Activated T-cell treated with anti-CD3 and anti-CD28 coated beads, Interleukin-2, amount 50 U/mL, for 4 hours (primary cell): ENCODE measurements around the gene ATF6B. TPM values are rescaled to one million over a fixed set of nuclear protein-coding genes. Genes with fewer than 3 reads are reported as not detected.

Experiments used
- ATAC-seq, 2 donors: fragments of 200-7000 bp; cut with Tn5 transposase; one replicate each; pipeline ENCODE4 v1.10.0; 2021
- DNase-seq: peaks from one replicate; pipeline ENCODE4 v3.0.0-alpha.2; 2020
- H3K27me3 Mint-ChIP-seq: one replicate; pipeline ENCODE4 v1.8.0; 2021; ENCODE audit warnings: low read depth, mixed read lengths
- H3K36me3 Mint-ChIP-seq: one replicate; pipeline ENCODE4 v1.8.0; 2022; ENCODE audit warnings: mixed read lengths; ENCODE audit not compliant: insufficient read depth
- H3K4me1 Mint-ChIP-seq: one replicate; pipeline ENCODE4 v1.8.0; 2021; ENCODE audit warnings: low read depth, mixed read lengths
- H3K4me3 Mint-ChIP-seq: one replicate; pipeline ENCODE4 v1.8.0; 2021; ENCODE audit warnings: mild to moderate bottlenecking, moderate library complexity, mixed read lengths
- H3K9me3 Mint-ChIP-seq: one replicate; pipeline ENCODE4 v1.8.0; 2021; ENCODE audit warnings: mixed read lengths
- total RNA-seq, 3 donors: library from RNA; stranded (reverse); gene quantifications; one replicate each; pipeline ENCODE4 v1.2.1, GENCODE V29; 2021

ATF6B gene
- 10 to 100 TPM; 65.2 to 75.2 (median 67.2) TPM for total RNA-seq

GRCh38 chr6:32127717-32128592 lies at the start of gene ATF6B:
ATF6B (minus strand) TSS chr6:32128246; CDS start chr6:32128207, 39 bp downstream.
- ATAC-seq = peak; percentile 93

DNA sequence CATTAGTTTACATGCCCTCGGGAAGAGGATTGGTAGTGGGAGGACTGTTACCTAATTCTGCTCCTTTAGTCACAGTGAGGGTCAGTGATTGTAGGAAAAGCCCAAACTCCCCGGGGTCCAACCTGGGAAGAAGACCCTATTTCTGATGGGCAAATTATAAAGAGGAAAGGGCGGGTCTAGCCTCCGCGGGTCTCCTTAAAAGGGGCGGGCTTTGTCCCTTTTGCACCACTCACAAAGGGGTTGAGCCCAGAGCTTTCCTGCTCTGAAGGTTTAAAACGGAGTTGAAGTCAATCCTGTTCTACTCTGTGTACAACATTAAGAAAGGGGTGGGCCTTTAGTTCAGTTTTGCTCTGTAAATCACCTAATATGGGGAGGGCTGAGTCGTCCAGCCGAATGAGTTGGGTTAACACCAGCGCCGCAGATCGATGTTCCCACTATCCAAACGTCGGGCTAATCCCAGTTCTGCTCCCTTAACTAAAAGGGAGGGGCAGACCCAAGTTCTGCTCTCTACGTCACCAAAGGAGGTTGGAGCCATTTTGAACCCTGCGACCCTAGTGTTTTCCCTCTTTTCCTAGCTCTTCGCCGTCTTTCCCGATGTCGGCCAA lies 49.2 kb upstream of the ATF6B start:
- Mint-ChIP-seq H3K9me3 (no peaks in the 10 kb centered on the region), H3K4me3 (peak overlapping the region; percentile 92), H3K4me1 (peaks cover 73% of the 10 kb centered on the region), H3K27me3 (no peaks in the 10 kb centered on the region), H3K36me3 (peaks cover 13% of the 10 kb centered on the region)
- peak in 1 of 2 donors; percentile 0 for ATAC-seq
- DNase-seq = no peak

More at GRCh38 chr6:32127717-32128592, at the start of gene ATF6B:
- peak within 1 kb of the TSS; percentile 99 for H3K4me3 Mint-ChIP-seq
- H3K4me1 Mint-ChIP-seq = peaks cover 50% of the 10 kb centered on the region
- H3K36me3 Mint-ChIP-seq = peaks cover 26% of the 10 kb centered on the region
- no peaks in the 10 kb centered on the region for H3K27me3 Mint-ChIP-seq
- H3K9me3 Mint-ChIP-seq = no peaks in the 10 kb centered on the region
- DNase-seq = peak; percentile 96

- ATAC-seq = no peak
- no peaks in the 10 kb centered on the region for H3K9me3 Mint-ChIP-seq
- peaks cover 73% of the 10 kb centered on the region for H3K4me1 Mint-ChIP-seq
- DNase-seq = no peak
- H3K36me3 Mint-ChIP-seq = peaks cover 13% of the 10 kb centered on the region
- peak overlapping the region; percentile 92 for H3K4me3 Mint-ChIP-seq
- no peaks in the 10 kb centered on the region for H3K27me3 Mint-ChIP-seq
Observed at GRCh38 chr6:32176476-32177182, 48.6 kb upstream of the ATF6B start.

DNA sequence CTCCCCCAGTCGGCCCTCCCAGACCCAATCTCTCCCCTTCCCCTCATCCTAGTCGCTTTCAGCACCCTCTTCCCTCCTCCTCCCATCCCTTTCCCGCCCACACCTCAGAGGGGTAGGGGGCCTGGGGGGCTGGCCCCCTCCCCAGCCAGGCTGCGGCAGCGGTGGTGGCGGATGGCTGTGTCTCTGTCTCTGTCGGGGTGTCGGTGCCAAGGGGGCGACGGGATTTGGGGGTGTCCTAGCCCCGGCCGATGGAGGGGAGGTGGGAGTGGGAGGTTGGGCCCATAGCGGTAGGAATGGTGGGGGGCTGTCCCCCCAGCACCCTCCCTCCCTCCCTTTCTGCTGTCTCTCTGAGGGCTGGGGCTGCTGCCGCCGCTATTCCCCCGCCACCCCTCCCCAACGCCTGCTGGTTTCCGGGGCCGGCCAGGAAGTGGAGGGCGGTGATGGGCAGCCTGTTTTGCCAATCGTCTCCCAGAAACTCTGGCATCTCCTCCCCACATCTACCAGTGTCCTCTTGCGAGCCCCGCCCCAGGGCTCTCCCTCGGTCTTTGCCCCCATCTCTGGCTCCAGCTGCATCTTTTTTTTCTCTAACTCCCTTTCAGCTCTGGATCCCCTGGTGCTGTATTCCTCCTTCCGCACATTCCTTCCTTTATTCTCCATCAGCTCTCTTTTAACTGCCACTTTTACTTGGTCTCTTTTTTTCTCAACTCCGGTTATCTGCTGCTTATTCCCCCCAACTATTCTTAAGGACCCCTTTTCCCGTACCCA lies 47.8 kb upstream of the ATF6B start, which contains the start of gene AGPAT1:
Gene AGPAT1, minus strand, starts transcription at position 374 of the 765 bp plus-strand sequence. CDS start 4,588 bp downstream, outside the sequence.
- H3K4me1 Mint-ChIP-seq = peaks cover 67% of the 10 kb centered on the region
- H3K36me3 Mint-ChIP-seq = peaks cover 13% of the 10 kb centered on the region
- H3K4me3 Mint-ChIP-seq = peak within 1 kb of the TSS; percentile 92
- peak; percentile 53 to 59 for ATAC-seq
- no peaks in the 10 kb centered on the region for H3K9me3 Mint-ChIP-seq
- peak; percentile 94 for DNase-seq
- no peaks in the 10 kb centered on the region for H3K27me3 Mint-ChIP-seq

GRCh38 chr6:32175322-32175710 lies 47.3 kb upstream of the ATF6B start:
- DNase-seq (no peak), ATAC-seq (no peak)
- Mint-ChIP-seq H3K36me3 (peaks cover 7% of the 10 kb centered on the region), H3K9me3 (no peaks in the 10 kb centered on the region), H3K4me1 (peaks cover 62% of the 10 kb centered on the region), H3K4me3 (peak overlapping the region; percentile 92), H3K27me3 (no peaks in the 10 kb centered on the region)

- ATAC-seq (no peak), DNase-seq (no peak)
- Mint-ChIP-seq H3K4me3 (peak overlapping the region; percentile 92), H3K27me3 (no peaks in the 10 kb centered on the region), H3K4me1 (peaks cover 54% of the 10 kb centered on the region), H3K36me3 (peaks cover 10% of the 10 kb centered on the region), H3K9me3 (no peaks in the 10 kb centered on the region)
Observed at GRCh38 chr6:32174416-32174815, 46.4 kb upstream of the ATF6B start.

GRCh38 chr6:32173051-32173727 lies 45.1 kb upstream of the ATF6B start:
- no peaks in the 10 kb centered on the region for H3K9me3 Mint-ChIP-seq
- ATAC-seq (no peak), DNase-seq (no peak)
- peaks cover 12% of the 10 kb centered on the region for H3K36me3 Mint-ChIP-seq
- H3K27me3 Mint-ChIP-seq = no peaks in the 10 kb centered on the region
- peak overlapping the region; percentile 19 for H3K4me3 Mint-ChIP-seq
- H3K4me1 Mint-ChIP-seq = peaks cover 44% of the 10 kb centered on the region

- ATAC-seq (no peak), DNase-seq (no peak)
- Mint-ChIP-seq H3K27me3 (no peaks in the 10 kb centered on the region), H3K4me3 (no peak overlapping the region), H3K36me3 (peaks cover 19% of the 10 kb centered on the region), H3K4me1 (peaks cover 30% of the 10 kb centered on the region), H3K9me3 (no peaks in the 10 kb centered on the region)
Observed at GRCh38 chr6:32171234-32171633, 43.2 kb upstream of the ATF6B start.

DNA sequence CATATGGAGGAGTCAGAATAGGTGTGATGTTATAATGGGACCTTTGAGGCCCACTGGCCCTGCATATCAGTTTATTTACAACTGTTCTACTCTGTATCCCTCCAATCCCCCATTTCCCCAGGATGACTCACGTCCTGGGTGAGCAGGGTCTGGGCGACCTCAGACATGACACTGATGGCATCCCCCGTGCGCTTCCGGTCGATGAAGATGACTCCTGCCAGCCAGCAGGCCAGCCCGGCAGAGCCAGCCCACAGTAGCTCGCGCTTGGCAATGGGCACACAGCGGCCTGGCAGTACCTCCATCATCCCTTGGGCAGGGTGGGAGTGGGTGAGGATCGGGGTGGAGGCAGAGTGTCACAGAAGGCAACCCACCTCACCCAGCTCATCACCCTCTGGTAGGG lies 42.2 kb upstream of the ATF6B start:
- Mint-ChIP-seq H3K27me3 (no peaks in the 10 kb centered on the region), H3K4me3 (no peak overlapping the region), H3K4me1 (peaks cover 27% of the 10 kb centered on the region), H3K36me3 (peaks cover 19% of the 10 kb centered on the region), H3K9me3 (no peaks in the 10 kb centered on the region)
- DNase-seq (no peak), ATAC-seq (no peak)

DNA sequence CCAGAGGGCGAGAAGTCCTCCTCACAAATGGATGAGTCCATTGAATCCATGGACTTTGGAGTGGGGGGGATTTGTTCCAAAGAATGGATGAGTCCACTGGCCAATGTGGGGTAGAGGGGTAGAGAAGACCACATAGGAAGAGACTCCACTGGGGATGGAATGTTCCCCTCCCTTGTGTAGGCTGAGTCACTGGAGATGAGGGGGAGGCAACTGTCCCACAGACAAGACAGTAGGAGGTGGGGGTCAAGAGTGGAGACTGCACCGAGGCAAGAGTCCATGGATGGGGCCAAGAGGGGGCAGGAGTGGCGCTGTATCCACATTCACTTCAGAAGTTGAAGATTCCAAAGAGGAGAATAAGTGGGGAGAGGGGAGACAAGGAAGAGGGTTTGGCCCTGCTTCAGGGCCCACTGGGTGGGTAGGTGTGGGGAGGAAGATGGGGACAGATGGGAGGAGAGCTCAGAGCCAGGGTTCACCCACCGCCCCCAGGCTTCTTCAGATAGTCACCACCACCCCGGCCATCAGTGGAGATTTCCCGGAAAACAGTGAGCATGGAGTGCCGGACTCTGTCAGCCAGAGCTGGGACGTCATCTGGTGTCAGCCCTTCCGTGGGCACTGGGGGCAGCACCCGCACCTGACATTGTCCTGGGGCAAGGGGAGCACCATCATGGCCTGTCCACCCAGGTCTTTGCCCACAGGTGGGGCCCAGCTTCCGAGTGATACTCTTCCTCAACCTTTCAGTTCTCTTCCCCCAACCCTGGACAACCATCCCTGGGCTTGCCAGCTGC lies 41.0 kb upstream of the ATF6B start:
- ATAC-seq = no peak
- H3K36me3 Mint-ChIP-seq = peaks cover 19% of the 10 kb centered on the region
- peaks cover 15% of the 10 kb centered on the region for H3K4me1 Mint-ChIP-seq
- H3K27me3 Mint-ChIP-seq = no peaks in the 10 kb centered on the region
- no peak for DNase-seq
- no peaks in the 10 kb centered on the region for H3K9me3 Mint-ChIP-seq
- no peak overlapping the region for H3K4me3 Mint-ChIP-seq

DNA sequence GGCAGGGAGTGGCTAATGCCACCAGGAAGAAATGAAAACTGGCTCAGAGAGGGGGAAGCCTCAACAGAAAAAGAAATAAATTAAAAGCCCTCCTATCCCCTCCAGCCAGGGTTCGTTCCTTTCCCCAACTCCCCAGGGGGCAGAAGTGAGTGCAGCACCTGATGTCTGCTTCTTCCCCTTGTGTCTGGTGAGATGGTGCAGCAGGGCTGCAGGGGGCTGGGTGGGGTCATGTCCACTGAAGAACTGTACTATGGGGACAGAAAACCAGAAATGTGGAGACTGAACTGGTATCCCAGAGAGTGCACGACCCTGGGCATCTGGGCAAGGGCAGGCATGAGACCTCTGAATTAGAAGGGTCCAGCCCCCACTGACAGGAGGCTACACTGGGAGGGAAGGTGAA lies 40.3 kb upstream of the ATF6B start:
- Mint-ChIP-seq H3K4me1 (peaks cover 9% of the 10 kb centered on the region), H3K27me3 (no peaks in the 10 kb centered on the region), H3K36me3 (peaks cover 19% of the 10 kb centered on the region), H3K9me3 (no peaks in the 10 kb centered on the region), H3K4me3 (no peak overlapping the region)
- ATAC-seq = no peak
- no peak for DNase-seq

DNA sequence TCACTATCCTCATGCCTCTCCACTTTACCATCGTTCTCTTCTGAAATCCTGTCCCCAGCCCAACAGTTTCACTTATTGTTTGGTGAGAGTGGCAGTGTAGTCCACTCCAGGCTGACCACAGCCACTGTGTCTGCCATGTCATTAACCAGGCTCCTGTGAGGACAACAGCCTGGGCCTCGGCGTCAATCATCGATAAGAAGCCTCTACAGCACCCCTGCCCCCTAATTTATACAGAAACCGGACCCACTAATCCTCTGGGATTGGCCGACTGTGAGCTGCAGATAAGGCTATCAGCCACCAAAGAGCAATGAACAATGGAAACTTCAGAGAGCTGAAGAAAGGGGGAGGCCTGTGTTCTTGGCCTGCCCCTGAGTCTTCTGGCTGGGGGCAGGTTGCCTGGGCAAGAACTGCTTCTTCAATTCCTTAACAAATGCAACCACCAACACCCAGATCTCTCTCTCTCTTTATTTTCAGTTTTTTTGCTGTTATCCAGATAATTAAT lies 39.8 kb upstream of the ATF6B start:
- H3K4me3 Mint-ChIP-seq = no peak overlapping the region
- no peaks in the 10 kb centered on the region for H3K9me3 Mint-ChIP-seq
- no peaks in the 10 kb centered on the region for H3K27me3 Mint-ChIP-seq
- ATAC-seq (no peak), DNase-seq (no peak)
- peaks cover 3% of the 10 kb centered on the region for H3K4me1 Mint-ChIP-seq
- peaks cover 19% of the 10 kb centered on the region for H3K36me3 Mint-ChIP-seq
